HG02759 (cell line): ENCODE measurements around the gene ASPN.

Experiments
- ATAC-seq: cut with Tn5 transposase; IDR thresholded peaks from one replicate; pipeline ENCODE4 v1.9.1; 2021; ENCODE audit warnings: mild to moderate bottlenecking, moderate library complexity; ENCODE audit not compliant: unreplicated experiment

Gene ASPN

DNA sequence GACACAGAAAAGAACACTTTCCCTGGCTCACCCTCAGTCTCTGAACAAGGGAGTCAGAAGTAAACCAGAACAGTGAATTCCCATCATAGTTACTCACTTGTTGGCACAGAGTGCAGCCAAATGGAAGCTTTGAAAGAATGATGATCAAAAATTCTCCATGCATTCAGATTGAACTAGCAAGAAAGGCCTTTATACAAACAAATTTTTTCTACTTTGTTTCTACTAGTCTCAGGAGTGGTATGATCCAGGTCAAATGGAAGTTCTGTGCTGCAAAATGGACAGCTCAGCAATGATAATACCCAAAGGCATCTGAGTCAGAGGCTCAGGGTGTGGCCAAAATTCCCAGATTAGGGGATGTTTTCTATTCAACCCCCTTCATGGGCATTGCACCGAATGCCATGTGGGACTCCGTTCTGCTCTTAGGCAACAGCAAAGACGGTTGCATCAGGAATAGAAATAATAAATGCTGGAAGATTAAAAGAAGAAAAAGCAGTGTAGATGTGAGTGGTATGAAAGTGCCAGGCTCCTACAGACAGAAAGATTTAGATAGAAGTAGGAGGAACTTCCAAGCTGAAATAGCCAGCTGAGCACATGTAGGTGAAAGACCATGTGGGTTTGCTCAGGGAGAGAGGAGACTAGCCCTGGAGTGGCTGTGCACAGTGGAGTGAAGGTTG, 24.0 kb upstream of the ASPN start:
- no peak for ATAC-seq

DNA sequence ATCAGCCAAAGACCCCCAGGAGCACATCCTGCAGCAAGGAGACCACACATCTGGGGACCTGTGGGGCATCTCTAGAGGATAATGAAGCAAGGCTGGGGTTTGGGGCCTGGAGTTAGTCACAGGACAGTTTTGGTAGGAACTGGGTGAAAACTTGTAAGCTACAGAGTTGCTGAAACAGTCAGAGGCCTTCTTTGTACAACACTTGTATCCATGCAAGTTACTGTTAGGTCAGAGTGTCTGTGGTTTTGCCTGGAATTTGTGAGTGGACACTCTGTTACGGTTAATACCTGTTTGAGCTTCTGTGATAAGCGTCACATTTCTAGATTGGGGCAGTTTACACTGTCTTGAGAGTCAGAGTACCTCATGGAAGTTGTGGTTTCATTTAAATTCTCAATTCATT, 22.6 kb upstream of the ASPN start:
- ATAC-seq: no peak

DNA sequence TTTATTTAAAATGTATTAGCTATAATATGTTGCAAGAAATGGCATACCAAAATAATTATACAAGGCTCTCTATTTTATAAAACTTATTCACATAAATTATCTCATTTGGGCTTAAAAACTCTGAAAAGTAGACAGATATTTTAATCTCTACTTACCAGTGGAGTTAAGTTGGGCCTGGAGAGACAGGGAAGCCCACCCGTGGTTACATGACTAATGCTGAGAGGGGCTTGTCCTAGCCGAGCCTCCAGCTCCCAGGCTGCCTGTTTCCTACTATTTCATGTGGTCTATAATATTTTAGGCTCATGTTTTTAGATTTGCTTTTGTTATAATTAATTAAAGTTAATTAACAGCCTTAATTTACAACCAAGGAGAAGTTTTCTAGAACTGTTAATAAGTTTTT, 20.9 kb upstream of the ASPN start:
- no peak for ATAC-seq

DNA sequence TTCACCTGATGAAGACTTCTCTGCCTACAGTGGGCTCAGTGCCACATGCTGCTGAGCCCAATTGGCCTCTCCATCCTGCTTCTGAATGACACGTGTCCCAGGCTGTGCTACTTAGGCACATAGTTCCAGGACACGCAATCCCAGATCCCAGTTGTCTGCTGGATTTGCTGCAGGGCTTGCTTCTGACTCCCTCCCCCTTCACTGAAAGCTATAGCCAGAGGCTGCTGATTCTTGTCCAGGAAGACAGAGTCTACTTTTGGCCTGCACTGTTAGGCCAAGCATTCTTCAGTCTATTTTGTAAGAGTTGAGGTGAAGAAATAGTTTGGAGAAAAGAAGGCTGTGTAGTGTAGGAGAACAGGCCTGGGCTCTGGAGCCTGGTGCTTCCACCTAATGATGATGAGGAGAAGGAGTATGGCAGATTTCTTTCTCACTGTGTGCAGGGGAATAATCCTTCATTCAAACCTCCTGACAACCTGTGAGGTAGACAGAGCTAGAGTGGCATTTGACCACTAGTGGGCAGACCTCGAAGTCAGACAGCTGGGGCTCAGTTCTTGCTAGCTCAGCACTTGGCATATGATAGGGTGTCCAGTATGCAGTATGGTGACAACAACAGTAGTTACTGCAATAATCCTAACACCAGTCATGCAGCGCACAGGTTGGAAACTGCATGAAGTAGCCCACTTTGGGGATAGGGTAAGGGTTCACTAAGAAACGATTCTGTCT, 19.5 kb upstream of the ASPN start:
- no peak for ATAC-seq

DNA sequence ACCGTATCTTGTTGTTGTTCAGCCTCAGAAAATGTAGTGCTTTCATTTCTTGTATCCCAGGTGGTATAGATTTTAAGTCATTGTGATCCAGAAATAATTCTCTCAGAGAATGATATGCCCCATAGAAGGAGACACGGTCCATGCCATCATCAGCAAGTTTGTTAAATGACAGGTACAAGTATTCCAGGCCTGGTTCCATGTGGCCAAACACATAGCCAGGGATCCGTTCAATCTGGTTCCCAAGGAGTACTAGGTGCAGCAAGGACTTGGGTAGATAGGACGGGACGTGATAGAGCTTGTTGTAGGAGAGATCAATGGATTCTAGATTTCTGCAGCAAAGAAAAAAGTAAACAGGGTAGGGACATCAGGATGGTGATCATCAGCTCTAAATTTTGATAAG, 18.4 kb upstream of the ASPN start:
- ATAC-seq: no peak

DNA sequence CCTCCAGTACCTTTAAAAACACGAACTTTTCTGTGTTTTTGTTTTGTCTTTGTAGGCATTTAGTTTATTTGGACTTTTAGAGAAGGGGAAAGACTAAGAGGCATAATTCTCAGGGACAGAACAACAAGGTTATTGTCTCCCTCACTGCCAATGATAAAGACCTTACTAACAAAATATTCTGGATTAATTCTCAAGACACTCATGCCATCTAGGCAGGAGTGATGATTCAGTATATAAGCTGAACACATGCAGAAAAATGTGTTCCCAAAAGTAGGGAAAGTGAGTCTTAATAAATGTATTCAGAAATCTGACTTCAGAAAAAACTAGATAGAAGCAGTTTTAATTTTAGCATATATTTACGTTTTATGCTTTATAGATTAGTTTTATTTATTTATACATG, 17.4 kb upstream of the ASPN start:
- no peak for ATAC-seq

DNA sequence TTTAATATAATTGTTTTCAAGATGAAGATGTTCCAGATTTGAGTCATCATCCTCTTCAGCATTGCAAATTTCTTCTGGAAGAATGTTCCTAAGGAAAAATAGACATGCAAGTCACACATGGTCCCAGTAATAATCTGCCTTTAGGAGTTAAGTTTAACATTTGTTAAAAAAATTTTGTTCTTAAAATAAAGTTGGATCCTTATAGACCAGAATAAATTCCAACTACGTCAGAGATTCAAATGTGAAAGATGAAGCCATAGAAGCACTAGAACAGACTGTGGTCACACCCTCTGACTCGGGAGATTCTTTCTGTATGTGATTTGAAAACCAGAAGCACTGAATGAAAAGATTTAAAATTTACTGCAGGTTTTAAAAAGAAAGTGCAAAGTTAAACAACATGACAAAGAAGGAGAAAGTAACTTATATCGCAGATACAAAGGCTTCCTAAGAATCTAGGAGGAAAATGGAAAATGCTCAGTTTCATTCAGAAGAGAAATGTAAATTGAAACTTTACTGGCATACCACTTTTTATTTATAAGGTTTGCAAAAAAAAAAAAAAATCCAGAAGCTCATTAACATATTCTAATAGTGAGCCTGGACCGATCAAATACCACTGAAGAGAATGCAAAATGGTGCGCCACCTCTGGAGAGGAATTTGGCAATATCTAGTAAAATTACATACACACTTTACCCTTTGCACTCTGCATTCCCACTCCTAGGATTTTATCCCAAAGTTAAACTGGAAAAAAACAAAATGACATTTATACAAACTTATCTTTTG, 14.3 kb upstream of the ASPN start:
- no peak for ATAC-seq

DNA sequence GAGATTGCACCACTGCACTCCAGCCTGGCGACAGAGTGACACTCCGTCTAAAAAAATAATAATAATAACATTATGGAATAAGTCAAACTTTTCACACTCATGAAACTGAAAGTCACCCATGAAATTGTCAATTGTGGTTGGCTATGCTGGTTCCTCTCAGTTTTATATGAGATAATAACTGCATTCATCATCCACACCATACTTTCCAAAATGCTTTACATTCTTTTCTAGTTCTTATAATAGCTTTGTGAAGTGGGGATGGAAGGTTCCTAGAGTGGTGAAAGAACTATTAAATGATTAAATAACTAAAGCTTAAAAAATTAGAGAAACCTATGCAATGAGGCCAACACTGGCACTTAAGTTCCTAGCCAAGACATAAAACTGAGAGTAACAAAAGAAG, 12.6 kb upstream of the ASPN start:
- no peak for ATAC-seq

DNA sequence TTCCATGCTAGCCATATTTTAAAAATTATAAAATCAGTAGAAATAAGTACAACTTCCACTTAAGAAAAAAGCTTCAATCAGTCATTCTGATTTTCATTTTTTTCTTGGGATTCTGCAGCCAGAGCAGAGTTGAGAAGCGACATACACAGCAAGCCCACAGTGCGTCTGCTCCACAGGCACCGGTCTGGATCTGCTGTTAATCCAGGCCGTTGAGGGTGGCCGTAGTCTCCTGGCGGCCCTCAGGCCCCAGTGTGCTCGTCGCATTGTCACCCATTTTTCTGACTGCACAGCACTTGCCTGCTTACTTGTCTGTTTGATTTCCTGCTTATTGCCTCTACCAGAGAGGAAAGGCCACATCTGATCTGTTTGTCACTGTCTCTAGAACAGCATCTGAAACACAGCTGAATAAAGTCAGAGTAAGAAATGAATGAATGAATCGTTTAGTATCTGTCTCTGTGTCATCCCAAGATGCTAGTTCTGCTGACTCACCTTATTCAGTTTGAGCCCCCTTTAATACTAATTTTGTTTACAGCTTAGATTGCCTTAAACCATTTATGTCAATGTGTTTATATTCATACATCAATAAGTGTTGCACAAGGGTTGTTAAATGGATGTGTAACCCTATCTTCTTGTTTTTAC, 11.6 kb upstream of the ASPN start:
- no peak for ATAC-seq

DNA sequence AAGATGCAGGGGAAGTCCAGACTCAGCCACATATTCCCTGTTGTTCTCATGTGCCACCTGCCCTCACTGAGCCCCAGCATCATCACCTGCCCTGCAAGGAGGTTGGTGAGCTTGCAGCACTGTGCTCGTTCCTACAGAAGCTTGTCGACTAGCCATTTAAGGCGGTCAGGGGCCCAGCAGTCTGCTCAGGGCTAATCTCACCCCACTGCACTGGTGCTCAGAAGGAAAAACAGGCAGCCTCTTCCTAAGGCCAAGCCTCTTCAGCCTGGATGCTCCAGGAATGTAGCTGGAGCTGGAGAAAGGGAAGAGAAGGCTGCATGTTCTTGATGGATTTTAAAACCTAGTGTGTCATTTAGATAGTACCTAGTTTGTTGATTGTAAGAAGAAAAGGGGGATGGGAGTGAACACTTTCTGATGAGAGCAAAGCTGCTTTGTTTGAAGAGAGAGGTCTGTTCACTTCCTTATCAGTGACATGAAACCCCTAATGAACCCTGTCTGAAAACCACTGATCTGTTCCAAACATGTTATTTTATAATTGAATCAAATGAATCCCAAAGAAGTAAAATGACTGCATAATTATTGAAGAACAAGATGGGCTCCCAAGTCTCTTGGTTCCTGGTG, 10.6 kb upstream of the ASPN start:
- no peak for ATAC-seq

DNA sequence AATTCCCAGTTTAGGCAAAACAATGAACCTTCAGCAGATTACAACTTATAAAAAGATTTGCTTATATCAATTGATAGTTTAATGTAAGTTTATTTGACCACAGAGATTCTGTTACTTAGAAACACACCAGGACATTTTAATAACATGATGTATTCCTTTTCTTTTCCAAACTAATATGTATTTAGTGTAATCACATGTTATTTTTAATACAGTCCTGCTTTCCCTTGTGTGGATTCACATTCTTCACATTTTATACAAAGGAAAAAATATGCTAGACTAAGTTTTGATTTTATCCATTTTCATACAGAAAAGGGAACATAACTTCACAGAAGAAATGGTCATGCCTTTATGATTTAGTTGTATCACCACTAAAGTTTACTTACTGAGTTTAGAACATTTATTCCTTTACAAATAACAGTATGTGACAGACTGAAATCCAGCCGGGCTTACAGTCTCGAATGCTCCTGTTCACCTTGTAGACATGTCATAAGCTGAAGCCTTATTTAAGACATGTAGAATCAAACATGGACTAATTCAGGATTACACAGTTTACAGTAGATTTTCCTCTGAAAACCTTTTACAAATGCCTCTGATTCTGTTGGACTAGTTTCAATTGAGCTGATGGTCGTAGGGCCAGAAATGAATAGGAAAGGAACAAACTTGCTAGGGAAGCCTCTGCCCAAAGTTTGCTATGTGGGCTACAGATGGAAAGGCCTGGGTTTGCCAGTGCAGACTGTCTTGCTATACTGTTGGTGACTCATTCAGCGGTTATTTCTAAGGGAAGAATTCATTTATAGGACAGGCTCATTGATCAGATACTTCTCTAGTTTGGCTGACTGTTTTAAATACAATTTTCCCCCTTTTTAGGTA, 6.6 kb upstream of the ASPN start:
- no peak for ATAC-seq

DNA sequence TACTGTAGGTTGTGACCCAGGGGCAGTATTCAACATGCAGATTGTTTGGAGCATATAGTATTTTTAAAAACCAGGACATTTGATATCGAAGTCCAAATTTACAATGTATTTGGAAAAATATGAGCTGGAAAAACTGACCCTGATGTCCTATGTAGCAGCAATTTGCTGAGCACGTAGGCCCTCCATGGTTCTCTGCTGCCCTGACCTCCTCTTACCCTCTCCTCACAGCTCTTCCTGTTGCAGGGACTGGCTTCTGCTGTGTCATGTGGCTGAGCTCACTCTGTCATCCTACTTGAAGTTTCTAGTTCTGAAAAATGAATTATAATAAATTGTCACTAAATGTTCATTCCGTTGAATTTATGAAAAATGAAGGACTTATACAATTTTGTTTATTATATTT, 4.1 kb upstream of the ASPN start:
- no peak for ATAC-seq

DNA sequence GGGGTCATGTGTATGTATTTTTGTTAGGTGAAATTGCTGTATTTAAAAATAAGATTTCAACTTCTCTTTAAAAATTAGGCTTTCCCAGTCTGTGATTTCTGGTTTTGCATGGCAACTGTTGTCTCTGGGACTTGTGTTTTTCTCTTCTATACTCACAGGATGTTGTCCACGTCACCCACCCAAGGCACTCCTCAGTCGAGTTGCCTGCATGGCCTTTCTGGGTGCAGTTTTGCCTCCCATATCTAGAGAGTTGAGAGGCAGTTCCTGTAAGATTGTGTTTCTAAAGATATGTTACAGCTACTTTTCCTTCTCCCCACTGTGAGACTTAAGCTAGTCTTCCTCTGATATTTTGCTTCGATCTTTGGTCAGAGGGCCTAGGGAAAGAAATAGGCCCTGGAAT, 2.3 kb upstream of the ASPN start:
- no peak for ATAC-seq

DNA sequence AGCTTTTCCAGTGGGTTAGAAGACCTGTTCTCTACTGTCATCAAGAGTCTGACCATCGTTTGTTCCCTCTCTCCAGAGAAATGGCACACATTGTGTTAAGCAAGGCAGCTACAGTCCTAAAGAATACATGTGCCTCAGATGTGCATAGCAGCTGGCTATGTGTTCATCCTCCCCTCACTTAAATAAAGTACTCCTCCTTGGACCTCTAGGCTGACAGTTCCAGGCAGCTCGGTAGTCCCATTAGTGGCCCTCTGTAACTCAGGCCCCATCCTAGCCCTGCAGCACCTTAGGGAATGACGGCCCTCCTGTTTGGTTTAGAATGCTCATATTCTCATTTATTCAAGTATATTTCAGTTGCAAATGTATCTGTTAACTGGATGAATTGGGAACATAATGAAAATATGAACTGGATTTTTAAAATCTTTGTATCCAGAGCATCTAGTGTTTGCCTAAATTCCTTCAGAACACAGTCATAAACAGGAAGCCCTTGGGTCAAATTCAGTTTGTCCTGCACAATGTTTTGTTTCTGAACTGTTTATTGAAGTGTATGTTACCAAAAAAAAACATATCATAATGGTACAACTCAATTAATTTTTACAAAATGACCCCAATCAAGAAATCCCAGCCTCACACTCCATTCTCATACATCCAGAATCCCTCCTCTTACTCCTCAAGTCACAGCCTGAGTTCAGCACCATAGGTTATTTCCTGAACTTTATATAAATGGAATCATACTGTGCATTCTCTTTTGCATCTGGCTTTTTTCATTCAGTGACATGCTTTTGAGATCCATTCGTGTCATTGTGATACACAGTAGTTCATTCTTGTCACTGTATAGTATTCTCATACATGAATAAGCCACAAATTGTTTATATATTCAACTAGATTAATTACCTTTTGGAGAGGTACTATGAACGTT, 1.6 kb upstream of the ASPN start:
- ATAC-seq: no peak

DNA sequence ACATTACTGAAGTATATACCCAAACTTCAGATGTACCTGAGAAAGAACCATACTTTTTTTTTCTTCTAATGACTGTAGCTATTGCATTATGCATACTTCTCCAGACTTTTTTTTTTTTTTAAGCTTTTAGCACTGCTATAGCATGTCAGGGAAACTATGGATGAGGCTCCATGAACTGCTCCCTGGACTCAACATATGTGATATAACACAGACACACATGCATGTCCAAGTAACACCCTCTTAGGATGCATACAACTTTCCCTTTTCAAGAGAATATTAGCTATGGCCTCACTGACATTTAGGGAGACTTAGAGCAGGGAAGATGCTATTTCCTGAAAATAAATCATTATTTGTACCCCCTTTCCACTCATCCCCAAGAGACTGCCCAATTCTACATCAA, 499 bp upstream of the ASPN start:
- ATAC-seq: no peak

DNA sequence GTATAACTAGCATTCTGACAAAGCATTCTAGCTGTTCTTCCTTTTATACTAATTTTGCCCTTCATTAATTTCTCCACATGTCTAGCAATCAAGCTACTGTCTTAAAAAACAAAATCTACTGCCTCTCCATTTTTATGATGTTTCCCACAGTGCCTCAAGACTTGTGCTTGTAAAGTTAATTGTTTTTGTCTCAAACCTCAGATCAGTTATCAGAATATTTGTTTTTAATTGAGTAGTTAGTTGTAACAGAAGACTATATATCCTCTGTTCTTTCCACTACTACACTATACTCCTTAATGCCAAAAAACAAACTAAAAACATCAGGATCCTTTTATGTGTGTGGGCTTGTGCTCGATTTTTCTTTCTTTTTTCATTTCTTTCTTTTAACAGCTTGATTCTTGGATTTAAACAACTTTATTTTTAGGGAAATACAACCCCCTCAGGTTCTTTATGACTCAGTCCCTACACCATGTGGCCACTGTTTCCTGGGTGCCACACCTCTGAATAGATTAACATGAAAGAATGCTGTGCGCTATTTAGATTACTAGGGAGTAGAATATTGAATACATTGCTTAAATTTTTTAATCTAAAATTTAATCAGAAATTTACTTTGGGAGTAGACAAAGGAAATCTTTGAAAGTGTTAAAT, 1.2 kb downstream of the ASPN start:
- ATAC-seq: peak; percentile 60

DNA sequence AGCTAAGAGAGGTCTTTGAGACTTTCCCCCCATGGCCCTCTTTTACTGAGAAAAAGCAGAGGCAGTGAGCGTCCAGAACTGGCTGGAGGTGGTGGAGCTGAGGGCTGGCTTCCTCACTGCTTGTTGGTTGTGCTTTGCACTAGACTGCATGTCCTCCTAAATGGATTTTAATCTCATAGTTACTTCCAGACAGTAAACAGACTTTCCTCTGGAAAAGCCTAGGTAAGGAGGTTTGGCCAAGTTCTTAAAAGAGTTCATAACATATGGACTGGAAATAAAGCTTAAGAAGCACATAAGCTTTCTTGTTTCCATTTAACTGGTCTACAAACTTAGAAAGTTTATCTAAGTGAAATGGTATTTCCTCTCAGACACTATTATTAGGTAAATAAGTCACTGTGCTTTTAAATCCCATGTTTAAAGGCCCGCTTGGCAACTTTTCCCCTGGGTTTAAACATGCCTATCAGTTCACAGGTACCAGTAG, 2.0 kb downstream of the ASPN start:
- no peak for ATAC-seq

DNA sequence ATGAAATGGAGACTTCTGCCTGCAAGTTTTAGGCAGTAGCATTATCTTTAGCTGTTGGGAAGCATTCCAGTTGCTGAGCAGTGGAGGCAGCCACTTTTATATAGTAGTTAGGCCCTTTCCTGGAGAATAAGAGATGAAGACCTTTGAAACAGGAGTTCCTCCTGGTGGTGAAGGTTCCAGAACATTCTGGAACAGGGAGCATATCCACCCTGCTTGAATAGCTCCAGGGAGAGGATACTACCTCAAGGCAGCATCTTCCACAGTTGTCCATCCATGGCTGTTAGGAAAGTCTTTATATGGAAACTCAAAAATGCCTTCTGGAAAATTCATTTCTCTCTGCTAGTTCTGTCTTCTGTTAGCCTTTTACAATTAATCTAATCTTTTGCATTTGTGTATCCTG, 3.0 kb downstream of the ASPN start:
- no peak for ATAC-seq

DNA sequence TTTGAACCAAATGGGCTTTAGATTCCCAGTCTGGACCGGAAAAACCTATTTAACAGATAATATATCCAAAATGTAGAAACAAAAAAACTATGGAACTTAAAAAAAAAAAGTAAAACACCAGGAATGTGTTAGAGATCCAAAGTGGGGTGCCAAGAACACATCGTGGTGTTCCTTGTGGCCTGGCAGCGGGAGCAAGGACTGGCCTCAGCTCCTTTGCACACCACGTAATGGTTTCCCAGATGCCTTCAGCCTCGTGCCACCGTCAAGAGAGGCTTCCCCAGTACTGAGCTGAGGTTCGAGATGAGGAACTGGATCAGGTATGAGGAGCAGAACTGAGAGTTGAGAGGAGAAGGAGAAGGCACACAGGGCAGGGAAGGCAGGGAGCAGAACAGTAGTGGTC, 3.5 kb downstream of the ASPN start:
- ATAC-seq: no peak
